ENCODE measurements around the gene SYDE1. TPM values are rescaled to one million over a fixed set of nuclear protein-coding genes. Genes with fewer than 3 reads are reported as not detected.

SYDE1 gene, protein sequence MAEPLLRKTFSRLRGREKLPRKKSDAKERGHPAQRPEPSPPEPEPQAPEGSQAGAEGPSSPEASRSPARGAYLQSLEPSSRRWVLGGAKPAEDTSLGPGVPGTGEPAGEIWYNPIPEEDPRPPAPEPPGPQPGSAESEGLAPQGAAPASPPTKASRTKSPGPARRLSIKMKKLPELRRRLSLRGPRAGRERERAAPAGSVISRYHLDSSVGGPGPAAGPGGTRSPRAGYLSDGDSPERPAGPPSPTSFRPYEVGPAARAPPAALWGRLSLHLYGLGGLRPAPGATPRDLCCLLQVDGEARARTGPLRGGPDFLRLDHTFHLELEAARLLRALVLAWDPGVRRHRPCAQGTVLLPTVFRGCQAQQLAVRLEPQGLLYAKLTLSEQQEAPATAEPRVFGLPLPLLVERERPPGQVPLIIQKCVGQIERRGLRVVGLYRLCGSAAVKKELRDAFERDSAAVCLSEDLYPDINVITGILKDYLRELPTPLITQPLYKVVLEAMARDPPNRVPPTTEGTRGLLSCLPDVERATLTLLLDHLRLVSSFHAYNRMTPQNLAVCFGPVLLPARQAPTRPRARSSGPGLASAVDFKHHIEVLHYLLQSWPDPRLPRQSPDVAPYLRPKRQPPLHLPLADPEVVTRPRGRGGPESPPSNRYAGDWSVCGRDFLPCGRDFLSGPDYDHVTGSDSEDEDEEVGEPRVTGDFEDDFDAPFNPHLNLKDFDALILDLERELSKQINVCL
- 2.1 and 5.8 TPM in 2 replicates for total RNA-seq

DNA sequence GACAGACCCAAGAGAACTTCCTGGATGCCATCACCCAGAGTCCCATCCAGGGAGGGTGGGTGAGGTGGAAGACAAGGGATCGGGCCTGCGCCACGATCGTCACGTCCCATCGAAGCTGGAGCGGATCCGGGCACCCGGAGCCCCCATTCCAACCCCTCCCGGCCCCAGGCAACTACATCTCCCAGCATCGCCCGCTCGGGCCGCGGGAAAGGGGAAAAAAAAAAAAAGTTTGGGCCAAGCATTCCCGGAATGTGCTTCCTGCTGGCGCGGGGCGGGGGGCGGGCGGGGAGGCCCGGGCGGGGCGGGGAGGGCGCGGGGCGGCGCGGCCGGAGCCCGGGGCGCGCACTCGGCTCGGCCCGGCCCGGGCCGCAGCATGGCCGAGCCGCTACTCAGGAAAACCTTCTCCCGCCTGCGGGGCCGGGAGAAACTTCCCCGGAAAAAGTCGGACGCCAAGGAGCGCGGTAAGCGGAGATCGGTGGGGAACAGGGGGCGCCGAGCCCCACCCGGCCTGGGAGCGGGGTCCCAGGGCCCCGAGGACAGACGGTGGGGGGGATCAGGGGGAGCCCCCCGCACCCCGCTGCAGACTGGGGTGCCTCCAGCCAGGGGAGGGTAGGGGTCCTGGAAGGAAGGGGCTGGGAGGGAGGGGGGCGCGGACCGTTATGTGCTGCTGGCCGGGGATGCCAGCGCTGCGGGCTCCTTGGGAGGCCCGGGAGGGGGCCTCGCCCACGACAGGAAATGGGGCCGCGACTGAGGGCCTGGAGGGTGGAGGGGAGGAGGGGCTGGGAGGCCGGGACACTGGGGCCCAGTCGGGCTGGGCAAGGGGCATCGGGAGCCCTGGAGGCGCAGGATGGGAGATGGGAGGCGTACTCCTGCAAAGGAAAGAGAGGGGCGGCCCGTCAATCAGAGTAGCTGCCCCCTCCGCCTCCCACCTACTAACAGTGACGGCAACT, at the start of gene SYDE1:
SYDE1 (plus strand) TSS at position 341 of the 950 bp plus-strand sequence; CDS start at position 374, 33 bp downstream.

DNA sequence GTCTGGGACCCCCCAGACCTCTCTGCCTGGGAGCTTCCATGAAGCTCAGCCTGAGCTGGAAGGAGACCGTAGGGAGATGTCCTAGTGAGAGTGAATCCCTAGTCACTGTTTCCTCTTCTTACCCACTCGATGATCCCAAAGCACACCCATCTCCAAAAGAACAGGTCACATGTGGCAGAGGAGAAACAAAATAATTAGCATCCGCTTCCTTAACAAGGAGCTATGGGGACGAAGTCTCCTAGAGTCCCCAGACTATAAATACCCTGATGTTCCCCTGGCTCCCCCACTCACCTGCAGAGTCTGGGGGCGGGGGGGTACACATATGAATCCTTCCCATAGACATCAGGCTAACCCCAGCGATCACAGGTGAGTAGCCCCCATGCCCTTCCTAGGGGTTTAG, 25.3 kb upstream of the SYDE1 start, which contains the start of gene OR1I1:
OR1I1 (plus strand) TSS at position 301 of the 400 bp plus-strand sequence. CDS start 4,855 bp downstream, outside the sequence.

Other genes with a start within 250 kb of the SYDE1 start
- not detected in 2 replicates for gene OR7A17, start 221.3 kb upstream of the SYDE1 start, total RNA-seq
- gene OR7C2, start 165.9 kb upstream of the SYDE1 start, total RNA-seq = not detected in 2 replicates
- not detected in 2 replicates for gene SLC1A6, start 127.5 kb upstream of the SYDE1 start, total RNA-seq
- gene CASP14, start 57.9 kb upstream of the SYDE1 start, total RNA-seq = 0.21 and 0.72 TPM in 2 replicates
- not detected in 2 replicates for gene OR1I1, start 25.2 kb upstream of the SYDE1 start, total RNA-seq
- 133 and 141 TPM in 2 replicates for gene NOTCH3, start 93.6 kb downstream of the SYDE1 start, total RNA-seq
- 0.21 and 0.72 TPM in 2 replicates for gene EPHX3, start 125.0 kb downstream of the SYDE1 start, total RNA-seq
- 8.7 and 13.7 TPM in 2 replicates for gene BRD4, start 225.1 kb downstream of the SYDE1 start, total RNA-seq